ENCODE measurements around the gene SP6.

The SP6 gene

GRCh38 chr17:47882695-47883588 is 32.0 kb upstream of the SP6 start:
- TF ChIP-seq, protein P1, sequence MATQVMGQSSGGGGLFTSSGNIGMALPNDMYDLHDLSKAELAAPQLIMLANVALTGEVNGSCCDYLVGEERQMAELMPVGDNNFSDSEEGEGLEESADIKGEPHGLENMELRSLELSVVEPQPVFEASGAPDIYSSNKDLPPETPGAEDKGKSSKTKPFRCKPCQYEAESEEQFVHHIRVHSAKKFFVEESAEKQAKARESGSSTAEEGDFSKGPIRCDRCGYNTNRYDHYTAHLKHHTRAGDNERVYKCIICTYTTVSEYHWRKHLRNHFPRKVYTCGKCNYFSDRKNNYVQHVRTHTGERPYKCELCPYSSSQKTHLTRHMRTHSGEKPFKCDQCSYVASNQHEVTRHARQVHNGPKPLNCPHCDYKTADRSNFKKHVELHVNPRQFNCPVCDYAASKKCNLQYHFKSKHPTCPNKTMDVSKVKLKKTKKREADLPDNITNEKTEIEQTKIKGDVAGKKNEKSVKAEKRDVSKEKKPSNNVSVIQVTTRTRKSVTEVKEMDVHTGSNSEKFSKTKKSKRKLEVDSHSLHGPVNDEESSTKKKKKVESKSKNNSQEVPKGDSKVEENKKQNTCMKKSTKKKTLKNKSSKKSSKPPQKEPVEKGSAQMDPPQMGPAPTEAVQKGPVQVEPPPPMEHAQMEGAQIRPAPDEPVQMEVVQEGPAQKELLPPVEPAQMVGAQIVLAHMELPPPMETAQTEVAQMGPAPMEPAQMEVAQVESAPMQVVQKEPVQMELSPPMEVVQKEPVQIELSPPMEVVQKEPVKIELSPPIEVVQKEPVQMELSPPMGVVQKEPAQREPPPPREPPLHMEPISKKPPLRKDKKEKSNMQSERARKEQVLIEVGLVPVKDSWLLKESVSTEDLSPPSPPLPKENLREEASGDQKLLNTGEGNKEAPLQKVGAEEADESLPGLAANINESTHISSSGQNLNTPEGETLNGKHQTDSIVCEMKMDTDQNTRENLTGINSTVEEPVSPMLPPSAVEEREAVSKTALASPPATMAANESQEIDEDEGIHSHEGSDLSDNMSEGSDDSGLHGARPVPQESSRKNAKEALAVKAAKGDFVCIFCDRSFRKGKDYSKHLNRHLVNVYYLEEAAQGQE (IDR thresholded peaks at IDR 0.05; ENCODE audit: low read depth): no peak
- no peak for TF ChIP-seq TEAD4 (IDR thresholded peaks at IDR 0.05)
- TF ChIP-seq YY1 (IDR thresholded peaks at IDR 0.05; ENCODE audit: low read depth): no peak
- TF ChIP-seq ZBTB7A (IDR thresholded peaks at IDR 0.05; ENCODE audit: low read depth): no peak
- TF ChIP-seq CEBPB (IDR thresholded peaks at IDR 0.05): no peak
- TF ChIP-seq TAF1 (IDR thresholded peaks at IDR 0.05; ENCODE audit: low read depth): no peak
- TF ChIP-seq NFIC (IDR thresholded peaks at IDR 0.05): no peak
- TF ChIP-seq CREB1 (IDR thresholded peaks at IDR 0.05; ENCODE audit: low read depth): no peak
- no peak for TF ChIP-seq FOXM1 (IDR thresholded peaks at IDR 0.05; ENCODE audit: borderline replicate concordance, low read depth)
- TF ChIP-seq EP300 (IDR thresholded peaks at IDR 0.05; ENCODE audit: borderline replicate concordance): no peak
- no peak for TF ChIP-seq EGR1 (IDR thresholded peaks at IDR 0.05)
- TF ChIP-seq RAD21 (IDR thresholded peaks at IDR 0.05; ENCODE audit: low read depth): no peak

GRCh38 chr17:47882247-47882646 is 31.3 kb upstream of the SP6 start:
- no peak for TF ChIP-seq NFIC (IDR thresholded peaks at IDR 0.05)

DNA sequence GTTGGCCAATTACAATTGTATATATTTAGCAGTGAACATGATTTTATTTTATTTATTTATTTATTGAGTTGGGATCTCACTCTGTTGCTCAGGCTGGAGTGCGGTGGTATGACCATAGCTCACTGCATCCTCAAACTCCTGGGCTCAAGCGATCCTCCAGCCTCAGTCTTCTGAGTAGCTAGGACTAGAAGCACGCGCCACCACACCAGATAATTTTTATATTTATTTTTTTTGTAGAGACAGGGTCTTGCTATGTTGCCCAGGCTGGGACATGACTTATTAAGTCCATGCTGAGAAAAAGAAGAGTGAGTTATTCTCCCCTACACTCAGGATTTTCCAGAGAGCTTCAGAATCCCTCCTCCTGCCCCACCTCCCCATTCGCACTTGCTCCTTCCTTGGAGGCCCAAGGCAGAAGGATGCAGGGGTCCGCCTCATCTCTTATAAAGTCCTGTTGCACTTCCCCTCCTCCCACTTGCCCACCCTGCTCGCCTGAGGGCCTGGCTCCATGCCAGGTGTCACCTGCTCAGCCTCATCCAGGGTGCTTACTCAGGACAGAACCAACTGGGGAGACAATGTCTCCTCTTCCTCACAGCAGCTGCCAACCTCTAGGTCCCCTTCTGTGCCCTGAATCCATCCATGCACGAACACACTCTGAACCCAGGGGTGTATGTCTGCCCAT is 29.0 kb upstream of the SP6 start:
- TF ChIP-seq YY1 (IDR thresholded peaks at IDR 0.05; ENCODE audit: low read depth) (no peak), NFIC (IDR thresholded peaks at IDR 0.05) (no peak)

DNA sequence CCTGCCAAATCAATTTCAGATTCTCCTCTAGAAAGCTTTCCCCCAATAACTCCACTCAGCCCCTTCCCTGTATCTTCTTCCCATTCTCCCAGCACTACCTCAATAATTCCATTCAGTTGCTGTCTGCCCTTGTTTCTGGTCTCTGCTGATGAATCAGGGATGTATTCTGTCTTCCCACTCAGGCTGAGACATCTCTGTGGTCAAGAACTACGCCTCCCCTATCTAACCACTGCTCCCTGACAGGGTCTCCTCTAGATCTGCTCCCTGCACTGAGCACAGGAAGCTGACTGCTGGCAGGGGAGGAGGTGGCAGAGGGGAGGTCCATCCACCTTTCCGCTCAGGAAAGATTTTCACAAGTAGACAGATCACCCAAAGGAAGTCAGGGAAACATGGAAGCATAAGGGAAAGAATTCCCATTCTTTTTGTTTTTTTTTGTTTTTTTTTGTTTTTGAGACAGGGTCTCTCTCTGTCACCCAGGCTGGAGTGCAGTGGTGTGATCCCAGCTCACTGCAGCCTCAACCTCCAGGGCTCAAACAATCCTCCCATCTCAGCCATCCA is 28.1 kb upstream of the SP6 start:
- TF ChIP-seq USF1 (IDR thresholded peaks at IDR 0.05): no peak
- TF ChIP-seq FOXM1 (IDR thresholded peaks at IDR 0.05; ENCODE audit: borderline replicate concordance, low read depth): no peak
- TF ChIP-seq, protein P1 (IDR thresholded peaks at IDR 0.05; ENCODE audit: low read depth): no peak
- TF ChIP-seq RAD21 (IDR thresholded peaks at IDR 0.05; ENCODE audit: low read depth): no peak
- no peak for TF ChIP-seq NFIC (IDR thresholded peaks at IDR 0.05)
- no peak for TF ChIP-seq EP300 (IDR thresholded peaks at IDR 0.05; ENCODE audit: borderline replicate concordance)
- TF ChIP-seq EGR1 (IDR thresholded peaks at IDR 0.05): no peak
- no peak for TF ChIP-seq CEBPB (IDR thresholded peaks at IDR 0.05)
- TF ChIP-seq TAF1 (IDR thresholded peaks at IDR 0.05; ENCODE audit: low read depth): no peak
- TF ChIP-seq ZBTB7A (IDR thresholded peaks at IDR 0.05; ENCODE audit: low read depth): no peak
- TF ChIP-seq TEAD4 (IDR thresholded peaks at IDR 0.05): no peak
- TF ChIP-seq TCF12 (IDR thresholded peaks at IDR 0.05; ENCODE audit: low read depth): no peak
- no peak for TF ChIP-seq YY1 (IDR thresholded peaks at IDR 0.05; ENCODE audit: low read depth)
- no peak for TF ChIP-seq MAX (IDR thresholded peaks at IDR 0.05)
- no peak for TF ChIP-seq CREB1 (IDR thresholded peaks at IDR 0.05; ENCODE audit: low read depth)

GRCh38 chr17:47878203-47879027 is 27.5 kb upstream of the SP6 start:
- TF ChIP-seq, protein P1 (IDR thresholded peaks at IDR 0.05; ENCODE audit: low read depth): no peak
- no peak for TF ChIP-seq RAD21 (IDR thresholded peaks at IDR 0.05; ENCODE audit: low read depth)
- TF ChIP-seq EP300 (IDR thresholded peaks at IDR 0.05; ENCODE audit: borderline replicate concordance): no peak
- TF ChIP-seq MAX (IDR thresholded peaks at IDR 0.05): no peak
- no peak for TF ChIP-seq TEAD4 (IDR thresholded peaks at IDR 0.05)
- TF ChIP-seq YY1 (IDR thresholded peaks at IDR 0.05; ENCODE audit: low read depth): no peak
- no peak for TF ChIP-seq CEBPB (IDR thresholded peaks at IDR 0.05)
